GM12892 (cell line): ENCODE results near the gene RANBP1.

ENCODE experiments used
- POLR2A ChIP-seq: IDR thresholded peaks from 2 replicates; pipeline ENCODE4 v1.6.1; 2011; ENCODE audit warnings: low read depth, low read length, control low read depth
- POLR2AphosphoS5 ChIP-seq: IDR thresholded peaks from 2 replicates; pipeline ENCODE4 v1.6.1; 2011; ENCODE audit warnings: low read depth, low read length, control low read depth
- TAF1 ChIP-seq: IDR thresholded peaks from 2 replicates; pipeline ENCODE4 v1.6.1; 2011; ENCODE audit warnings: low read depth, mild to moderate bottlenecking, control low read depth, low read length, borderline replicate concordance

DNA sequence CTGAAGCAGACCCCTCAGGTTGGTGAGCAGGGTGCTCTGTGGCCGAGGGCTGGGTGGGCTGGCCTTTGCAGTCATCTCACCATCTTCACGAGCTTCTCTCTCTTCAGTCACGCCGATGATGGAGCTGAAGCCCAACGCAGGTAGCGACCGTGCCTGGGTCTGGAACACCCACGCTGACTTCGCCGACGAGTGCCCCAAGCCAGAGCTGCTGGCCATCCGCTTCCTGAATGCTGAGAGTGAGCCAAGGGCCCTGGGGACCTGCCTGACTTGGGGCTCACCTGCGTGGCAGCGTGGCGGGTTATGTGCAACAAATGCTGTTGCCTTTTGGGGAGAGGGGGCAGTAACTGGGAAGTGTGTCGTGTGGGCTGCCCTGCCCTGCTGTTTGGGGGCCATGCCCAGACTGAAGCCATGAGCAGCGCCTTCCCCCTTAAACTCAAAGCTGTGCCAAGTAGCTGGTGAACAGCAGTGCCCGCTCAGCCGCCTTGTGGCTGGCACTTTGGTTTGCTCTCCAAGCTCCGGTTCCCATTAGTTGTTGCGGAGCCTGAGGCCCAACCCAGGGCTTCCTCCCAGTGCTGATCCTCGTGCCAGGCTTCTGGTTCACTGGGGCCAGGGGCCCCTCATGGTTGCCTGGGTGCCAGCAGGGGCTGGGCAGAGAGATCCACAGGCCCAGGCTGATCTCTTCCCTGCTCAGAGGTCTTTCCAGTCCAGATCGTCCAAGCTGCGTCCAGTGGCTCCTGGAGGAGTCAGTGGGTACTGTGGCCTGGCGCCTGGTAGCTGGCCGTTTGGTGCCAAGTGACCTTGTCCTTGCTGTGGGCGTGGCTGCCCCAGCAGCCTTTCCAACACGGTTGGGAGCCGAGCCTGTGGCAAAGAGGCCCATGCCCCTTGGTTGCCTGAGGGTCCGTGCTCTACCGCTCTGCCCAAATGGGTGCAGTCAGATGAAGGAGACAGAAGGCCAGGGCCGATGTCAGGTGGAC, 9.6 kb downstream of the RANBP1 start:
- no peak for TF ChIP-seq POLR2A
- TF ChIP-seq POLR2AphosphoS5: no peak
- no peak for TF ChIP-seq TAF1
